Measurements from ENCODE around the gene MT1B. TPM values are rescaled to one million over a fixed set of nuclear protein-coding genes. Genes with fewer than 3 reads are reported as not detected.

Gene MT1B
- total and polyA plus RNA-seq, 9 donors = not detected

GRCh38 chr16:56634715-56635440, 16.8 kb upstream of the MT1B start:
- no peak overlapping the region for H3K4me3 ChIP-seq
- 22 to 26% (median 24%) methylated on average over 44 to 47 of the region's 47 CpGs for WGBS, 3 donors
- no peaks in the 10 kb centered on the region for H3K36me3 ChIP-seq
- no peaks in the 10 kb centered on the region for H3K9me3 ChIP-seq
- intact Hi-C loops (cut with DNase I) = no loop called here
- no peak overlapping the region for H3K27ac ChIP-seq
- TF ChIP-seq CTCF (IDR thresholded peaks at IDR 0.05) (no peak), EP300 (IDR thresholded peaks at IDR 0.05) (no peak), POLR2A (IDR thresholded peaks at IDR 0.05) (no peak)
- no peaks in the 10 kb centered on the region for H3K27me3 ChIP-seq
- peaks cover 9% of the 10 kb centered on the region for H3K4me1 ChIP-seq (ENCODE audit: insufficient read depth)
- DNase-seq = no peak

GRCh38 chr16:56635441-56635967, 16.2 kb upstream of the MT1B start:
- 4 to 14% (median 10%) methylated on average over 25 to 40 of the region's 40 CpGs for WGBS, 3 donors
- no peak for TF ChIP-seq EP300 (IDR thresholded peaks at IDR 0.05)
- TF ChIP-seq POLR2A (IDR thresholded peaks at IDR 0.05) = no peak
- no peak for TF ChIP-seq CTCF (IDR thresholded peaks at IDR 0.05)

GRCh38 chr16:56636616-56637413, 14.9 kb upstream of the MT1B start:
- TF ChIP-seq CTCF (IDR thresholded peaks at IDR 0.05) = no peak
- no peak for TF ChIP-seq EP300 (IDR thresholded peaks at IDR 0.05)
- TF ChIP-seq POLR2A (IDR thresholded peaks at IDR 0.05) = no peak
- no peak for DNase-seq
- 45 to 62% (median 59%) methylated on average over 9 of the region's 9 CpGs for WGBS, 3 donors
- no peak overlapping the region for H3K4me3 ChIP-seq
- no peaks in the 10 kb centered on the region for H3K36me3 ChIP-seq
- intact Hi-C loops (cut with DNase I) = no loop called here
- peaks cover 9% of the 10 kb centered on the region for H3K4me1 ChIP-seq (ENCODE audit: insufficient read depth)
- H3K27ac ChIP-seq = no peak overlapping the region
- no peaks in the 10 kb centered on the region for H3K9me3 ChIP-seq
- H3K27me3 ChIP-seq = no peaks in the 10 kb centered on the region

More at GRCh38 chr16:56635441-56635967, 16.2 kb upstream of the MT1B start:
- H3K27ac ChIP-seq = no peak overlapping the region
- H3K36me3 ChIP-seq = no peaks in the 10 kb centered on the region
- no peaks in the 10 kb centered on the region for H3K9me3 ChIP-seq
- no peak for DNase-seq
- H3K4me3 ChIP-seq = no peak overlapping the region
- no peaks in the 10 kb centered on the region for H3K27me3 ChIP-seq
- peaks cover 9% of the 10 kb centered on the region for H3K4me1 ChIP-seq (ENCODE audit: insufficient read depth)
- intact Hi-C loops (cut with DNase I) = no loop called here

- Histone ChIP-seq H3K36me3 (no peaks in the 10 kb centered on the region), H3K4me1 (ENCODE audit: insufficient read depth) (peaks cover 9% of the 10 kb centered on the region), H3K27ac (no peak within 1 kb of the TSS), H3K9me3 (no peaks in the 10 kb centered on the region), H3K27me3 (no peaks in the 10 kb centered on the region), H3K4me3 (peak within 1 kb of the TSS; percentile 27)
- DNase-seq = peak in 4 of 5 donors; percentile 33 to 77 (median 68)
- intact Hi-C loops (cut with DNase I) = no loop called here
- WGBS, 3 donors = 7 to 18% (median 14%) methylated on average over 58 to 68 of the region's 68 CpGs
- TF ChIP-seq EP300 (IDR thresholded peaks at IDR 0.05) (peak; percentile 39), POLR2A (IDR thresholded peaks at IDR 0.05) (peak; percentile 32), CTCF (IDR thresholded peaks at IDR 0.05) (no peak)
Measured at GRCh38 chr16:56637814-56638750, 13.6 kb upstream of the MT1B start, which contains the start of gene MT1A. Gene MT1A (plus strand): TSS chr16:56638666. CDS start chr16:56638739, 73 bp downstream.
